Measurements from ENCODE around the gene RNASEH2B.

The RNASEH2B gene, protein sequence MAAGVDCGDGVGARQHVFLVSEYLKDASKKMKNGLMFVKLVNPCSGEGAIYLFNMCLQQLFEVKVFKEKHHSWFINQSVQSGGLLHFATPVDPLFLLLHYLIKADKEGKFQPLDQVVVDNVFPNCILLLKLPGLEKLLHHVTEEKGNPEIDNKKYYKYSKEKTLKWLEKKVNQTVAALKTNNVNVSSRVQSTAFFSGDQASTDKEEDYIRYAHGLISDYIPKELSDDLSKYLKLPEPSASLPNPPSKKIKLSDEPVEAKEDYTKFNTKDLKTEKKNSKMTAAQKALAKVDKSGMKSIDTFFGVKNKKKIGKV

GRCh38 chr13:50909605-50910484 lies at the start of gene RNASEH2B:
RNASEH2B (plus strand) TSS chr13:50909791; CDS start chr13:50910077, 286 bp downstream.
- DNase-seq: peak; percentile 77 to 100 (median 96)

- no peak for DNase-seq
Measured at GRCh38 chr13:50864492-50864891, 45.1 kb upstream of the RNASEH2B start.

- no peak for DNase-seq
Measured at GRCh38 chr13:50866817-50867636, 42.6 kb upstream of the RNASEH2B start.

DNA sequence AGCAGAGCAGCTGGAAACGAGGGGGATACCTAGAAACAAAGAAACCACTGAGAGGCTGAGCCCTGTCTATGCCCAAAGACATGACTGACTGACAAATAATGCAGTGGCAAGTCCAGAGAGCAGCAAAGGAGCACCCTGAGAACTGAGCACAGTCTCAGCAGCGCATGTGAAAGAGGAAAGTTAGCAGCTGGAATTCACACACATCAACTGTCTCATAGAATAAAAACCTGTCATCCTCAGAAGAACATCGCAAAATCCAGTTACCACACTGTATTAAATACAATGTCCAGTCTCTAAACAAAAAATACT lies 42.0 kb upstream of the RNASEH2B start:
- DNase-seq: no peak

DNA sequence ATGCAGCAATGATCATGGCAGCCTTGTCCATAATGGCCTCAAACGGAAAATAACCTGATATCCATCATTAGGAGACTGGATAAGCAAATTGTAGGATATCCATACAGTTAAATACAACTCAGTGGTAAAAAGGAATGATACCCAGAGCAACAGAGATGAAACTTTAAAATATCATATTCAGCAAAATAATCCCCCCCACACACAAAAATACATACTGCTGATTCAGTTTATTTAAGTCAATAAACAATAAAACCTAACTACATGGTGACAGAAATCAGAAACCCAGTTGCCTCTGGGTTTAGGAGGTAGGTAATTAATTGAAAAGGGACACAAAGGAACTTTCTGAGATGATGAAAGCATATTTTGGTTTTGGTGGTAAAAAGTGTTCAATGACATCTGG lies 38.2 kb upstream of the RNASEH2B start:
- DNase-seq: no peak

GRCh38 chr13:50873467-50873866 lies 36.1 kb upstream of the RNASEH2B start:
- no peak for DNase-seq

DNA sequence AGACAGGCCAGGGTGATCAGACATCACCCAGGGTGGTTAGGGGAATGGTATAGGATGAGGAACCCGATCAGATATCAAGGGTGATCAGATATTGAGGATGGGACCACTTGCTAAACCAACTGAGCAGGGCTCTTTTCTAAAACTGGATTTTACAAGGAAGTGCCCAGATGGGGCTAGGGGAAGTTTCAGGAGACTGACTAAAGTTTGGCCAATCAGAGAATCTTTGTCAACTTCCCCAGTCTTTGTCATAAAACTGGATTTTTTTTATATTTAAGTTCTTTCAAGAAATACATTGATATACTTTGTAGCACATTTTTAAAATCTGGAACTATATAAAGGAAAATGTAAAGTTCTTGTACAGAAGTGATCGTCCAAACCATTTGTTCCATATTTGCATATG lies 35.6 kb upstream of the RNASEH2B start:
- DNase-seq: no peak

GRCh38 chr13:50882816-50883435 lies 26.7 kb upstream of the RNASEH2B start:
- DNase-seq: no peak

GRCh38 chr13:50883728-50884127 lies 25.9 kb upstream of the RNASEH2B start:
- no peak for DNase-seq

GRCh38 chr13:50884265-50884664 lies 25.3 kb upstream of the RNASEH2B start:
- DNase-seq: no peak

GRCh38 chr13:50887151-50887550 lies 22.4 kb upstream of the RNASEH2B start:
- no peak for DNase-seq

- DNase-seq: no peak
Measured at GRCh38 chr13:50888362-50888761, 21.2 kb upstream of the RNASEH2B start.

- no peak for DNase-seq
Measured at GRCh38 chr13:50889317-50889716, 20.3 kb upstream of the RNASEH2B start.

DNA sequence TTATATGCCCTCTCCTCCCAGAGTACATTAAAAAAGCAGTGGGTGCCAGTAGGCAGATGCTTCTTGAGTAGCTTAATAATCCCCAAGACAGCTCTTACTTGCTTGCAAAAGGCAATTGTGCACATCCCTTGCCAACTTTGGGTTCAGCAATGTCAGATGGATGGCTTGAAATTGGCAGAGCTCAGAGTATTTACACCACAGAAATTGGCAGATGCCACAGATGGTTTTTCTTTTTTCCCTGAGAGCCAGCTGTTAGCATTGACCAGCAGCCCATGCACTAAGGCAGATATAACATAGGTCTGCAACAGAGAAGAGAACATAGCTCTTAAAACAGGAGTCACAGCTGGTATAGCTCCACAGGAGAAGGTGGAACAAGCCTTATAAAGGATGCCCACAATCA lies 18.4 kb upstream of the RNASEH2B start:
- no peak for DNase-seq

DNA sequence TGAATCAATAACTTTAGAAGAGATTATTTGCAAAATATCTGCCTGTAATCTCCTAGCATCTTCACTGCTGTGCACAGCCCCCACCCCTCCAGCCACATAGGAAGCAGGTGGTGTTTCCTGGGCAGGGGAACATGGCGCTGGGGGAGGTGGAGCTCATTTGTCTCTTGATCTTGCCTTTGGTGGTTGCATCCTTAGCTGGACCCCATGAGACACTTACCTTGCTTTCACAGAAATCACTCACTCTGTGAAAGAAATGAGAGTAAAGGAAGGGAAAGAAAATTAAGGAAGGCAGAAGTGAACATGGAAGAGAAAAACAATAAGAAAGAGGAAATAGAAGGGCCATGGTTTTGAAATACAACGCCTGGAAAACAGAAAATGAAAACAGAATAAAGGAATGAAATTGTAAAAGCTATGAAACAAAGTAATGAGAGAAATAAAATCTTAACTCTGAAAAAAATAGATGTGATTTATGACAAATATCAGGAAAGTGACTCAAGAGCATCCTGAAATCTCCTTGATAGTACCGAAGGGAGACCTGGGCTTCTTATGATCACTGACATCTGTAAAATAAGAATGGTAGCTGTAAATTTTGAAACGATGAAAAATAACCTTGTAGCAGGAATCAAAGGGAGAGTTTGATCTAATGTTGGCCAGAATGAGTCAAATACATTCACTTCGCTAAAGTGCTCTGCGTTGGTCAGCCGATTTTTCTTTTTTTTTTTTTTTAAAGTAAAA lies 17.2 kb upstream of the RNASEH2B start:
- DNase-seq: no peak

GRCh38 chr13:50893211-50893852 lies 16.3 kb upstream of the RNASEH2B start:
- peak in 1 of 3 experiments; percentile 53 for DNase-seq

DNA sequence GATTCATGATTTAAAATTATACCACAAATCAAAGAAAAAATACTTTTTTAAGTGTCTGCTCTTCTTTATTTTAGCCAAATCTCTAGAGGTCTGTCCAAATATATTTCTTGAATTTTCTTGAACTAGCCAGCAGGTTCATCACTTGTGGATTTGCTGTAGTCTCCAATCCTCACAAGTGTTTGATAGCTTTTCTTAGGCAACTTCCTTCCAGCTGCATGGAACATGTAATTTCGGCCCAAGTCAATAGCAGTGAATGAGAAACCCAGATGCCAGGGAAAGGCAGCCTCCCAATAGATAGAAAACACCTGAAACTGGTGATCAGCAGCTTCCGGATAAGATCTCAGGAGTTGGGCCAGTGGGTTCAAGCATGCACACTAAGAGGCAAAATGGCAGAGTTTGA lies 15.6 kb upstream of the RNASEH2B start:
- no peak for DNase-seq

- no peak for DNase-seq
Measured at GRCh38 chr13:50894504-50894903, 15.1 kb upstream of the RNASEH2B start.

DNA sequence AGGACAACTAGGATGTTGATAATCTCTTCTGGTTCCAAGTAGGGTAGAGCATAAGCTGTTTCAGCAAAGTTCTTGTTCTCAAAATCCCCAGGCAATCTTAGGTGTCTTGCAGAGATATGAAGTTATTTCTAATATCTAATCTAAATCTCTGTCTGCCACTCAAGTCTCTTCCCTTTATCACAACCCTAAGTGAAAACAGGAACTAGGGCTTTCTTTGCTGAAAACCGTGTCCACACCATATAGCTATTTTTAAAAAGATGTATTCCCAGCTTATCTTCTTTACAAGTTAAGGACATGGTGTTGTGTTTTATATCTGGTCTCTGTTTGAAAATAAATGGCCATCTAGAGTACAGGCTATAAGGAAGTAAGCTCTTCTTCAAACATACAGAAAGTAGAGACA lies 11.3 kb upstream of the RNASEH2B start:
- no peak for DNase-seq

DNA sequence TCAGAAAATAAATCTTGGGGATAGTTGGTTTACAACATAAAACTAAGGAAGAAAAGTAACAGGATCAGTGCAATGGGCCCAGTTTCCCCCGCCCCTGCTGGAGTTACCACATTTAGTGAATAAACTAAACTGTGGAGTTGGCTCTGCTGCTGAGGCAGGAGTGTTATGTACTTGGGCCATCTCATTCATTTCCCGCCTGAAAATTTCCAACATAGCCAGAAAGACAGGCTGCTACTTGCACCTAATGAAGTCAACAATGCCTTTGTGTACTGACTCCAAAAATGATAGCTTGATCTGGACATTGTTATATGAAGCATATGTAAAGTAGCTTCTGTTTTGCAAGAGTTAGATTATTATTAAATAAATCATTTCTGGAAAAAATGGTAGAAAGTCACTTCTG lies 7.9 kb upstream of the RNASEH2B start:
- DNase-seq: peak in 1 of 3 experiments; percentile 59

DNA sequence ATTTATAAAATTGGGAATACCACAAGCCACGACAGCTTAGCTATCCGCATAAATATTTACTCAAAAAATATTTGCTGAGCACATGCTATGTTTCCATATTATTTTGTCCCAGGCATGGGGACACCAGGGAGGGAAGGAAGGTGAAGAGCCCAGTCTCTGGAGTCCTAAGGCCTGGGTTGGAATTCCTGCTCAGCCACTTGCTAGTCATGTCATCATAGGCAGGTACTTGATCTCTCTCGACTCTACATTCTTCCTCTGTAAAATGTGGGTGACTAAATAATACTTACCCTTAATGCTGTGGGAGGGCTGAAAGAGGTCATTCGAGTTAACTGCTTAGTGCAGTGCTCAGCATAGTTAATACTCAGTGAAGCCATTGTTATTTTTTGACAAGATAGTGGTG lies 4.3 kb upstream of the RNASEH2B start:
- DNase-seq: no peak

DNA sequence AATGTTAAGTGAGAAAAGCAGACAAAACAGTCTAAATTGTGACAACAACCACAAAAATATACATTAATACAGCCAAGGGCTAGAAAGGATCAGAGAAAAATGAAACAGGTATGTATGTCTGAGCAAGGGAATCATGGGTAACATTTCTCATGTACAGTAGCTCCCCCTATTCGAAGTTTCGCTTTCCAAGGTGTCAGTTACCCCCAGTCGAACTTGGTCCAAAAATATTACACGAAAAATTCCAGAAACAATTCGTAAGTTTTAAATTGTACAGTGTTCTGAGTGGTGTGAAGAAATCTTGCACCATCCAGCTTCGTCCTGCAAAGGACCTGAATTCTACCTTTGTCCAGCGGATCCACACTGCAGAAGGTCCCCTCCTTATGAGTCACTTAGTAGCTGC lies 1.8 kb upstream of the RNASEH2B start:
- no peak for DNase-seq

Measured in NCI-H1417 (cell line).